Thyroid gland (tissue), 4 donors: ENCODE data around the gene TANC1. TPM values are rescaled to one million over a fixed set of nuclear protein-coding genes. Genes with fewer than 3 reads are reported as not detected.

Experiments
- DNase-seq, 2 donors: peaks; one replicate each; pipeline ENCODE4 v3.0.0-alpha.2; 2019
- H3K27ac ChIP-seq, 3 donors: fragments of 200-600 bp; sonication (generic); 1 replicate in 2 of 3; 2 replicates in 1 of 3; pipeline ENCODE4 v1.5.1; 2016 to 2019; ENCODE audit warnings: mild to moderate bottlenecking in 1 of 3, moderate library complexity in 1 of 3
- H3K27me3 ChIP-seq: fragments of 200-600 bp; sonication (generic); one replicate; pipeline ENCODE4 v1.5.1; 2019
- H3K36me3 ChIP-seq, 2 donors: fragments of 200-600 bp; sonication (generic); one replicate each; pipeline ENCODE4 v1.5.1; 2016 to 2019
- H3K4me1 ChIP-seq, 2 donors: fragments of 200-600 bp; sonication (generic); one replicate each; pipeline ENCODE4 v1.5.1; 2017 to 2019
- H3K4me3 ChIP-seq, 3 donors: fragments of 200-600 bp; sonication (generic); replicated peaks in 1 of 3; 1 replicate in 2 of 3; 2 replicates in 1 of 3; pipeline ENCODE4 v1.5.1; 2016; ENCODE audit warnings: mild to moderate bottlenecking in 1 of 3
- H3K9me3 ChIP-seq: fragments of 200-600 bp; sonication (generic); one replicate; pipeline ENCODE4 v1.5.1; 2017
- CTCF ChIP-seq, 6 experiments: fragments of 200-600 bp in 3 of 6; fragments of 450-650 bp in 3 of 6; sonication (generic) in 3 of 6; IDR thresholded peaks; one replicate each; pipeline ENCODE4 v1.5.1; 2016 to 2019; ENCODE audit warnings: antibody characterized with exemption in 6 of 6, mild to moderate bottlenecking in 2 of 6, inconsistent platforms in 1 of 6, moderate library complexity in 1 of 6
- POLR2A ChIP-seq, 2 donors: fragments of 450-650 bp; IDR thresholded peaks; one replicate each; pipeline ENCODE4 v1.6.1; 2017; ENCODE audit warnings: antibody characterized with exemption in 2 of 2, mild to moderate bottlenecking in 2 of 2, moderate library complexity in 1 of 2
- WGBS, 2 donors: methylation state at CpG; one replicate each; pipeline ENCODE4 v1.1.5; 2017; 5-methylcytosine and 5-hydroxymethylcytosine counted together
- intact Hi-C: fragments of 100-400 bp; cut with DNase I; formaldehyde crosslinking; loops from one replicate; pipeline ENCODE4 v1.15.1; 2023
- total RNA-seq, 4 donors: library from RNA; depleted of rRNA; stranded (reverse); fragments of >200 nt; gene quantifications; one replicate each; pipeline ENCODE4 v1.2.3, GENCODE V29; 2016

The TANC1 gene
- total RNA-seq, 4 donors from 2014 or later = 51.1 to 93.8 (median 63.6) TPM

GRCh38 chr2:159230145-159230877 is 261.9 kb downstream of the TANC1 start:
- Histone ChIP-seq H3K9me3 (no peaks in the 10 kb centered on the region), H3K27me3 (no peaks in the 10 kb centered on the region), H3K36me3 (peaks cover 7 to 28% of the 10 kb centered on the region in 2 donors), H3K4me1 (peaks cover 8 to 11% of the 10 kb centered on the region in 2 donors), H3K4me3 (no peak overlapping the region), H3K27ac (no peak overlapping the region)
- intact Hi-C loops = no loop called here
- no peak for DNase-seq
- TF ChIP-seq POLR2A (IDR thresholded peaks at IDR 0.05) = no peak
- no peak for TF ChIP-seq CTCF (IDR thresholded peaks at IDR 0.05)
- WGBS, 2 donors = 92 to 98% methylated on average over 16 to 17 of the region's 19 CpGs

- intact Hi-C loops = no loop called here
- no peak overlapping the region for H3K4me3 ChIP-seq
- TF ChIP-seq CTCF (IDR thresholded peaks at IDR 0.05) = no peak
- no peak for TF ChIP-seq POLR2A (IDR thresholded peaks at IDR 0.05)
- no peaks in the 10 kb centered on the region for H3K4me1 ChIP-seq
- H3K27ac ChIP-seq = no peak overlapping the region
- H3K36me3 ChIP-seq = peaks cover 7 to 28% of the 10 kb centered on the region in 2 donors
- no peak for DNase-seq
- no peaks in the 10 kb centered on the region for H3K9me3 ChIP-seq
- H3K27me3 ChIP-seq = no peaks in the 10 kb centered on the region
- 59 to 68% methylated on average over 3 of the region's 3 CpGs for WGBS, 2 donors
Measured at GRCh38 chr2:159232456-159233170, 264.2 kb downstream of the TANC1 start.

DNA sequence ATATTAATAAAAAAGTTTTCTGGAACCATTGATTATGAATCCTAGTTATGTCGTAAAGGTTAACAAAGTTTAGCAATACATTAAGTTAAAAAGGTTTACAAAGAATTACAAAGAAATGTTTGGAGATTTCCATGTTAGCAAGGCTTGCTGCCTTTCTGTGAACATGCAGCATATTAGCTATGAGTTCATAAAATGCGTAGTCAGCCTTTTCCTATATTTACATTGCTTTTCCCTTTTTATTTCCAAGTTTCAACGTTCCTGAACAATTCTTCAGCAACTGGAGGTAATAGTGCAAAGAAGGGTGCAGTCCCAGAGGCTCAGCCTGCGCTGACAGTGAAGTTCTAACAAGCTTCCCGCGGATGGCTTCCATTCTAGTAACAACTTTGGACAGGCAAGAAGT is 266.4 kb downstream of the TANC1 start:
- no peak for DNase-seq
- intact Hi-C loops = no loop called here
- H3K27me3 ChIP-seq = no peaks in the 10 kb centered on the region
- H3K9me3 ChIP-seq = no peaks in the 10 kb centered on the region
- H3K27ac ChIP-seq = no peak overlapping the region
- no peaks in the 10 kb centered on the region for H3K4me1 ChIP-seq
- 92% methylated on average over 6 of the region's 6 CpGs for WGBS, 2 donors
- peaks cover 0 to 26% of the 10 kb centered on the region in 2 donors for H3K36me3 ChIP-seq
- H3K4me3 ChIP-seq = no peak overlapping the region
- TF ChIP-seq POLR2A (IDR thresholded peaks at IDR 0.05) (no peak), CTCF (IDR thresholded peaks at IDR 0.05) (no peak)

DNA sequence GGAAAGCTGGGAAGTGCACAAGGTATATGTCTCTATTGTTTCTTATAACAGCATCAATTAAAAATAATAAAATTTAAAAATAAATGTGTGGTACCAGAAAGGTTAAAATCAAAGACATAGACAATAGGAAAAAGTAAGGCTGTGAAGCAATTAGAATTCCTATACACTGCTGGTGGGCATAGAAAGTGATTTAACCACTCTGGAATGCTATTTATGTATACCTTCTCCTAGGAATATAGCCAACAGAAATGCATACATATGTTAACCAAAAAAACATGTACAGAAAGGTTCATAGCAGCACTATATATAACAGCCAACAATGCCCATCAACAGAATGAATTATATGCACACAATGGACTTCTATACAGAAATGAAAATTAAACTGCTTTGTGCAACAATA is 275.1 kb downstream of the TANC1 start:
- no peaks in the 10 kb centered on the region for H3K27me3 ChIP-seq
- H3K4me1 ChIP-seq = no peaks in the 10 kb centered on the region
- H3K4me3 ChIP-seq = no peak overlapping the region
- no peaks in the 10 kb centered on the region for H3K9me3 ChIP-seq
- no peak for TF ChIP-seq CTCF (IDR thresholded peaks at IDR 0.05)
- TF ChIP-seq POLR2A (IDR thresholded peaks at IDR 0.05) = no peak
- peaks cover 7 to 13% of the 10 kb centered on the region in 2 donors for H3K36me3 ChIP-seq
- H3K27ac ChIP-seq = no peak overlapping the region
- intact Hi-C loops = no loop called here
- no peak for DNase-seq
